AG04449 (cell line): Measurements from ENCODE around the gene ENOSF1.

Experiments used
- CTCF ChIA-PET: fragments of 350-600 bp; formaldehyde crosslinking; extraction: SDS; loops from one replicate; lab custom pipeline; 2021; ENCODE audit warnings: antibody characterized with exemption; lab: Yijun Ruan, JAX
- POLR2A ChIA-PET: fragments of 400-600, 350-600 bp; formaldehyde crosslinking; extraction: SDS; loops from one replicate; lab custom pipeline; 2020; ENCODE audit warnings: antibody characterized with exemption, inconsistent platforms; lab: Yijun Ruan, JAX
- DNase-seq: peaks from one replicate; pipeline ENCODE4 v3.0.0-alpha.2; 2010; ENCODE audit warnings: low read depth, low spot score
- H3K4me3 ChIP-seq: 2 replicates; pipeline ENCODE4 v1.5.1; 2011; ENCODE audit warnings: low read depth, mild to moderate bottlenecking, control low read depth, low read length
- CTCF ChIP-seq: IDR thresholded peaks from one replicate; pipeline ENCODE4 v1.5.1; 2011; ENCODE audit warnings: mild to moderate bottlenecking, moderate library complexity, low read length, control low read depth, inconsistent platforms; ENCODE audit not compliant: insufficient read depth; ENCODE audit errors: missing control alignments

The ENOSF1 gene

GRCh38 chr18:723541-724080, 11.2 kb upstream of the ENOSF1 start:
- POLR2A ChIA-PET: no interaction called here
- H3K4me3 ChIP-seq: no peak overlapping the region
- CTCF ChIA-PET: interaction anchor here (1.0 kb wide), 1 partner anchor 107 kb away, joined by 5 read pairs; no protein-coding TSS in a partner anchor
- DNase-seq: no peak
- TF ChIP-seq CTCF: no peak

- ChIA-PET POLR2A (no interaction called here), CTCF (interaction anchor here (1.4 to 6.5 kb wide), 2 partner anchors 7 to 115 kb away, joined by 4 to 40 read pairs; no protein-coding TSS in a partner anchor)
- TF ChIP-seq CTCF: no peak
- no peak overlapping the region for H3K4me3 ChIP-seq
- DNase-seq: no peak
Observed at GRCh38 chr18:717003-717402, 4.6 kb upstream of the ENOSF1 start.

- ChIA-PET POLR2A (no interaction called here), CTCF (interaction anchor here (1.0 to 6.5 kb wide), 6 partner anchors 10 to 124 kb away, joined by 3 to 40 read pairs (median 6); no protein-coding TSS in a partner anchor)
- H3K4me3 ChIP-seq: no peak overlapping the region
- no peak for TF ChIP-seq CTCF
- DNase-seq: peak; percentile 58
Observed at GRCh38 chr18:715626-716025, 3.2 kb upstream of the ENOSF1 start.

GRCh38 chr18:713135-713490, 683 bp upstream of the ENOSF1 start:
- no peak for DNase-seq
- POLR2A ChIA-PET: no interaction called here
- no peak overlapping the region for H3K4me3 ChIP-seq
- CTCF ChIA-PET: interaction anchor here (0.6 to 6.5 kb wide), 10 partner anchors 8 to 126 kb away, joined by 3 to 40 read pairs (median 6); no protein-coding TSS in a partner anchor
- no peak for TF ChIP-seq CTCF

- CTCF ChIA-PET: interaction anchor here (0.7 to 6.5 kb wide), 11 partner anchors 9 to 129 kb away, joined by 3 to 40 read pairs (median 6); no protein-coding TSS in a partner anchor
- DNase-seq: peak; percentile 46
- peak overlapping the region; percentile 73 for H3K4me3 ChIP-seq
- POLR2A ChIA-PET: no interaction called here
- no peak for TF ChIP-seq CTCF
Observed at GRCh38 chr18:711657-712400, 601 bp downstream of the ENOSF1 start.

GRCh38 chr18:711310-711656, 1.1 kb downstream of the ENOSF1 start:
- H3K4me3 ChIP-seq: peak overlapping the region; percentile 73
- CTCF ChIA-PET: interaction anchor here (1.5 to 2.5 kb wide), 3 partner anchors 29 to 128 kb away, joined by 4 to 8 read pairs (median 5); no protein-coding TSS in a partner anchor
- POLR2A ChIA-PET: no interaction called here
- no peak for TF ChIP-seq CTCF
- DNase-seq: no peak
